HG03139 (cell line): ENCODE results near the gene FIG4.
"Not testable (repeated sequence)": the region's sequence is repeated elsewhere in the genome, so short reads cannot be mapped to it uniquely, and the experiment has no call there.

ENCODE experiments used
- ATAC-seq: cut with Tn5 transposase; IDR thresholded peaks from one replicate; pipeline ENCODE4 v1.9.1; 2021; ENCODE audit not compliant: unreplicated experiment

FIG4 gene

GRCh38 chr6:109852713-109853112, 161.6 kb downstream of the FIG4 start:
- no peak for ATAC-seq

GRCh38 chr6:109853426-109853825, 162.3 kb downstream of the FIG4 start:
- ATAC-seq, result no peak

- ATAC-seq, result no peak
Measured at GRCh38 chr6:109853951-109854350, 162.9 kb downstream of the FIG4 start.

GRCh38 chr6:109854541-109855308, 163.6 kb downstream of the FIG4 start:
- no peak for ATAC-seq

- not testable (repeated sequence) for ATAC-seq
Measured at GRCh38 chr6:109855476-109856040, 164.5 kb downstream of the FIG4 start.

- no peak for ATAC-seq
Measured at GRCh38 chr6:109861946-109862345, 170.8 kb downstream of the FIG4 start.

- no peak for ATAC-seq
Measured at GRCh38 chr6:109864050-109864449, 173.0 kb downstream of the FIG4 start.

- no peak for ATAC-seq
Measured at GRCh38 chr6:109865968-109866367, 174.9 kb downstream of the FIG4 start.

GRCh38 chr6:109867009-109867969, 176.2 kb downstream of the FIG4 start:
- ATAC-seq, result no peak

- ATAC-seq, result no peak
Measured at GRCh38 chr6:109867970-109868358, 176.9 kb downstream of the FIG4 start.

GRCh38 chr6:109869398-109870088, 178.4 kb downstream of the FIG4 start:
- not testable (repeated sequence) for ATAC-seq

GRCh38 chr6:109870089-109870410, 179.0 kb downstream of the FIG4 start:
- no peak for ATAC-seq

GRCh38 chr6:109872549-109872948, 181.5 kb downstream of the FIG4 start:
- ATAC-seq, result no peak

GRCh38 chr6:109872968-109873545, 182.0 kb downstream of the FIG4 start:
- no peak for ATAC-seq

- ATAC-seq, result no peak
Measured at GRCh38 chr6:109874086-109874485, 183.0 kb downstream of the FIG4 start.

- ATAC-seq, result no peak
Measured at GRCh38 chr6:109874621-109875020, 183.5 kb downstream of the FIG4 start.
